GM18873 (cell line): ENCODE results near the gene PLGRKT.
"Not testable (repeated sequence)": the region's sequence is repeated elsewhere in the genome, so short reads cannot be mapped to it uniquely, and the experiment has no call there.

Source experiments
- ATAC-seq: cut with Tn5 transposase; IDR thresholded peaks from one replicate; pipeline ENCODE4 v1.9.1; 2021; ENCODE audit warnings: mild to moderate bottlenecking, moderate library complexity, moderate number of reproducible peaks; ENCODE audit not compliant: unreplicated experiment, low FRiP score

Gene PLGRKT

DNA sequence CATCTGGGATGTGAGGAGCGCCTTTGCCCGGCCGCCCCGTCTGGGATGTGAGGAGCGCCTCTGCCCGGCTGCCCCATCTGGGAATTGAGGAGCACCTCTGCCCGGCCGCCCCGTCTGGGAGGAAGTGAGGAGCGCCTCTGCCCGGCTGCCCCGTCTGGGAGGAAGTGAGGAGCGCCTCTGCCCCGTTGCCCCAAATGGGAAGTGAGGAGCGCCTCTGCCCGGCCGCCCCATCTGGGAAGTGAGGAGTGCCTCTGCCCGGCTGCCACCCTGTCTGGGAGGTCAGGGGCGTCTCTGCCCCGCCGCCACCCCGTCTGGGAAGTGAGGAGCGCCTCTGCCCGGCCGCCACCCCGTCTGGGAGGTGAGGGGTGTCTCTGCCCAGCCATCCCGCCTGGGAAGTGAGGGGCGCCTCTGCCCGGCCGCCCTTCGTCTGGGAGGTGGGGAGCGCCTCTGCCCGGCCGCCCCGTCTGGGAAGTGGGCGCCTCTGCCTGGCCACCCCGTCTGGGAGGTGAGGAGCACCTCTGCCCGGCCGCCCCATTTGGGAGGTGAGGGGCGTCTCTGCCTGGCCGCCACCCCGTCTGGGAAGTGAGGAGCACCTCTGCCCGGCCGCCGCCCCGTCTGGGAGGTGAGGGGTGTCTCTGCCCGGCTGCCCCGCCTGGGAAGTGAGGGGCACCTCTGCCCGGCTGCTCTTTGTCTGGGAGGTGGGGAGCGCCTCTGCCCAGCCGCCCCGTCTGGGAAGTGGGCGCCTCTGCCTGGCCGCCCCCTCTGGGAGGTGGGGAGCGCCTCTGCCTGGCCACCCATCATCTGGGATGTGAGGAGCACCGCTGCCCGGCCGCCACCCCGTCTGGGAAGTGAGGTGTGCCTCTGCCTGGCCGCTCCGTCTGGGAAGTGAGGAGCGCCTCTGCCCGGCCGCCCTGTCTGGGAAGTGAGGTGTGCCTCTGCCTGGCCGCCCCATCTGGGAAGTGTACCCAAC, 3.6 kb downstream of the PLGRKT start:
- ATAC-seq, result not testable (repeated sequence)

DNA sequence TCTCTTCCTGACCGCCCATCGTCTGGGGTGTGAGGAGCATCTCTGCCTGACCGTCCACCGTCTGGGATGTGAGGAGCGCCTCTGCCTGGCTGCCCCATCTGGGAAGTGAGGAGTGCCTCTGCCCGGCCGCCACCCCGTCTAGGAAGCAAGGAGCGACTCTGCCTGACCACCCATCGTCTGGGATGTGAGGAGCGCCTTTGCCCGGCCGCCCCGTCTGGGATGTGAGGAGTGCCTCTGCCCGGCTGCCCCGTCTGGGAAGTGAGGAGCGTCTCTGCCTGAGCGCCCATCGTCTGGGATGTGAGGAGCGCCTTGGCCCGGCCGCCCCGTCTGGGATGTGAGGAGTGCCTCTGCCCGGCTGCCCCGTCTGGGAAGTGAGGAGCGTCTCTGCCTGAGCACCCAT, 4.4 kb downstream of the PLGRKT start:
- not testable (repeated sequence) for ATAC-seq

DNA sequence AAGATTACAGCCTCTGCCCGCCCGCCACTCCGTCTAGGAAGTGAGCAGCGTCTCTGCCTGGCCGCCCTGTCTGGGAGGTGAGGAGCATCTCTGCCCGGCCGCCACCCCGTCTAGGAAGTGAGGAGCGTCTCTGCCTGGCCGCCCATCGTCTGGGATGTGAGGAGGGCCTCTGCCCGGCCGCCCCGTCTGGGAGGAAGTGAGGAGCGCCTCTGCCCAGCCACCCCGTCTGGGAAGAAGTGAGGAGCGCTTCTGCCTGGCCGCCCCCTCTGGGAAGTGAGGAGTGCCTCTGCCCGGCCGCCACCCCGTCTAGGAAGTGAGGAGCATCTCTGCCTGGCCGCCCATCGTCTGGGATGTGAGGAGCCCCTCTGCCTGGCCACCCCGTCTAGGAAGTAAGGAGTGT, 4.8 kb downstream of the PLGRKT start:
- ATAC-seq, result not testable (repeated sequence)

DNA sequence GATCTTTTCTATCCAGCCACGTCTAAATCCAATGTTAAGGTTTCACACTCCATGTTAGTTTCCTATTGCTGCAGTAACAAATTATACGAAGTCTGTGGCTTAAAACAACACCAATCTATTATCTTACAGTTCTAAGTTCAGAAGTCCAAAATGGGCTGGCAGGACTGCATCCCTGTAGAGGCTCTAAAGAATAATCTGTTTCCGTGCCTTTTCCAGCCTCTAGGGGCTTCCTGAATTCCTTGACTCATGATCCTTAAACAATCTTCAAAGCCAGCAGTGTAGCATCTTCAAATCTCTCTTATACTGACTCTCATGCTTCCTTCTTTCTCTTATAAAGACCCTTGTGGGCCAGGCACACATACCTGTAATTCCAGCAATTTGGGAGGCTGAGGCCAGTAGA, 6.8 kb downstream of the PLGRKT start:
- no peak for ATAC-seq

DNA sequence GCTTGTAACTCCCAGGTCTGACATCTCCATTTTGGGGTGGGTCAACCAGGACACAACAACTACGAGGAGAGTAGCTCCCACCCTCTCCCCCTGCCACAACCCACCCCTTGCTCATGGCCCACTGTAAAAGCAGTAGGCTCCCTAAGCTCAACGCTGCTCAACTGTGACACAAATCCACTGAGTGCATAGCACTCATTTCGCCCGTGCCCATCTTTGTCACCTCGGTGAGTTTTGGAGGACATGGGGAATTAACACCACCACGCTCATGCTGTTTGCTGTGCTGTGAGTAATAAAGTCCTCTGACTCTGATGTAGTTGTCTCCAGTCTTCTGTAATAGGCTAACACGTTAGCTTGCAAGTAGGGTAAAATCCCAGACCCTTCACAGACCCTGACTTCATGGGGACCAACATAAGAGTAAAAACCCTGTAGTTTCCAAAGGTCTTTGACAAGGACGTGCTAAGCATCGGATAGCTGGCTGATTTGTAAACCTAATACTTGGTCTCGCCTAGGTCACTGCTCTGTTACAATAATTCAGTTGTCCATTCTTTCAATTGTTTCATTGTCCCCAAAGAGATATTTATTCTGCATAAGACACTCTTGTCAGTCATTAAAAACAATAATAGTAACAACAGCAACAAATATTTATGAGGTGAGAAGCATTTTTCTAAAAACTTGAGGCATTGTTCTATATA, 7.7 kb downstream of the PLGRKT start:
- no peak for ATAC-seq

DNA sequence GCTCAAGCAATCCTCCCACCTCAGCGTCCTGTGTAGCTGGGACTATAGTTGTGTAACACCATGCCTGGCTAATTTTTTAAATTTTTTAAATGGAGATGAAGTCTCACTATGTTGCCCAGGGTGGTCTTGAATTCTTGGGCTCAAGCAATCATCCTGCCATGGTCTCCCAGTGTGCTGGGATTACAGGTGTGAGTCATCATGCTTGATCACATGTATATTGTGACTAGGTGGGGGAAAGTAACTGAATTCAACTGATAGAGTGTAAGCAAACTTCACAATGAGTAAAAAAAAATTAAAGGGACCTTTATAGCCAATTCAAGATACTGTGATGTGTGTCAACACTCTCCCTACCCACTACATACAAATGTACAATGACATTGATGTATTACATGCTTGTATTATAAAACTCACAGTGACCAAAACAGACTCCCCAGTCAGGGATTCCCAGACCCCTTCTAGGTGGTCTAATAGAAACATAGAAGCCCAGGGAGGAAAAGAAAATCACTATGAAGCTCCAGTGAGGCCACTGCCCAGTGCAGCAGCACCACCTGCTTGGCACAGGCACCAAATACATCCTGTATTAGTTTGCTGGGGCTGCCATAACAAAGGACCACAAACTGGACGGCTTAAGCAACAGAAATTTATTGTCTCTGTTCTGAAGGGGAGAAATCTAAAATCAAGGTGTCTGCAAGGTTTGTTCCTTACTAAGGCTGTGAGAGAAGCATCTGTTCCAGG, 8.8 kb downstream of the PLGRKT start:
- ATAC-seq, result no peak

DNA sequence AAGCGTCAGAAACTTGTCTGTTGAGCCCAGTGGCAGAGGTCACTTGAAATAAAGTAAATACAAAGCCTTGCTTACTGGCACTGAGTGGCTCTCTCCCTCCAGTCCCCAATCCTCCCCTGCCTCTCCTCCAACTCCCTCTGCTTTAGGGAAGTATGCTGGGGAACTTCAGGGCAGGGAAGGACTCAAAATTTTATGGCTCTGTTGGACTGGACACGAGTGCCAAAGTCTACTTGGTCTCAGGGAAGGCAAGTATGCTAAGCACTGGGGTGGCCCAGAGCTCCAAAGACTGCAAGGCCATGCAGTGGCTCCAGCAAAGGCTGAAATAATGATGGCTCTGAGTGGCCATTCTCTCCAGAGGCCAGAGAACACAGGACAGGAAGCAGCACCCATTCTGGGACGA, 9.6 kb downstream of the PLGRKT start:
- no peak for ATAC-seq

DNA sequence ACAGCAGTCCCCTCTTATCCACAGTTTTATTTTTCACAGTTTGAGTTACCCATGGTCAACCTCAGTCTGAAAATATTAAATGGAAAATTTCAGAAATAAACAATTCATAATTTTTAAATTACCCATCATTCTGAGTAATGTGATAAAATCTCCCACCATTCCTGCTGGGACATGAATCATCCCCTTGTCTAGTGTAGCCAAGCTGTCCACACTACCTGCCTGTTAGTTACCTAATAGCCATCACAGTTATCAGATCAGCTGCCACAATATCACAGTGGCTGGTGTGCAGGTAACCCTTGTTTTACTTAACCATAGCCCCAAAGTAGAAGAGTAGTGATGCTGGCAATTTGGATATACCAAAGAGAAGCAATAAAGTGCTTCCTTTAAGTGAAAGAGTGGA, 10.7 kb downstream of the PLGRKT start:
- ATAC-seq, result no peak

DNA sequence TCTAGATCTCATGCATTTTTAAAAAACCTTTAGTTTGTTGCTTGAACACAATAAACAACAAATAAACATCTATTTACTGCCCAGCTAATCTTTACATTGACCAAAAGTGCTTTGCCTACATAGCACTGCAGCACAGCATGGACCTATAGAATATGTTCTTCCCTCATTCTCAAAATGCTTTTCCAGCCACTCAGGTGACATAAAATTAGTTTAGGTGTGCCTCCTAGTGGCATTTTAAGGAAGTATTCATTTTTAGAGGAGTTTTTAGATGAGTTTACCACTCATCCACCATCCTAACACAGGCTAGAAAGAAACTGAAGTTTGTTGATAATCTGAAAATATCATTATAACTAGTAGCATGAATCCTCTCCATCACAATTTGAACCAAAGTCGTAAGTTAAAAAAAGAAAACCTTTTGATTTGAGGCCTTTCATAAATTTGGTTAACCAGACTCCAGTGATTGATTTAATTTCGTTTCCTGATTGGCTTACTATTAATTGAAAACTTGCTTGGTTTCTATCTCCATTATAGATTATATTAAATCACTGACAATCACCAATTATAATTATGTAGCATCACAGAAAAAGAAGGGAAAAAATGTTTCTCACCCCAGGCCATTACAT, 12.6 kb downstream of the PLGRKT start:
- no peak for ATAC-seq

DNA sequence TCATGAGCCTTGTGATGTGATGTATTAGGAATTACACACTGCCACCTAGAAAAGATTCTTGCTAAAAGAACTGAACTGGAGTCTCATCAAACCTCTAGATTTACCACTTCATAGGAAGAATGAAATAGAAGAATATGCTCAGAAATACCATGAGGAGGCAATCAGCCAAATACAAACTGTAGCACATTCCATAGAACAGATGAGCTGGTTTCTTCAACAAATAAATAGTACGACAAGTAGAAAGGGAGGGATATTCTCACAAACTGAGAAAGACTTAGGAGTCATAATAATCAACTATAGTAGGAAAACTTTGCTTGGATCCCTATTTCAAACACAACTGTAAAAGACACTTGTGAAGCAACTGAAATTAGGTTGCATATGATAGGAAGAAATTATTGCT, 15.4 kb downstream of the PLGRKT start:
- no peak for ATAC-seq

DNA sequence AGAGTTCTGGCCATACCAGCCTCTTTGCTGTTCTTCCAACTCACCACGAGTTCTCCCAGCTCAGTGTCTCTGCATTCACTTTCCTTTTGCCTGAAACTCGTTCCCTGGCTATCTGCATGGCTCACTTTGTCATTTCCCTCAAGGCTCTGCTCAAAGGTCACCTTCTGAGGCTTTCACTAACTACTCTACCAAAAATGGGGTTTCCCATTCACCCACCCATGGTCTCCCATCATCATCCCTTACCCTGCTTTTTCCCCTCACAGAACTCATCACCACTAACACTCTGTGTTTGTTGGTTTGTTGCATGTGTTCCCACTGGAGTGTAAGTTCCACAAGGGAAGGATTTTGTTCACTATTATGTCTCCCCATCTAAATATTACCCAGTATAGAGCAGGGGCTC, 16.6 kb downstream of the PLGRKT start:
- no peak for ATAC-seq

DNA sequence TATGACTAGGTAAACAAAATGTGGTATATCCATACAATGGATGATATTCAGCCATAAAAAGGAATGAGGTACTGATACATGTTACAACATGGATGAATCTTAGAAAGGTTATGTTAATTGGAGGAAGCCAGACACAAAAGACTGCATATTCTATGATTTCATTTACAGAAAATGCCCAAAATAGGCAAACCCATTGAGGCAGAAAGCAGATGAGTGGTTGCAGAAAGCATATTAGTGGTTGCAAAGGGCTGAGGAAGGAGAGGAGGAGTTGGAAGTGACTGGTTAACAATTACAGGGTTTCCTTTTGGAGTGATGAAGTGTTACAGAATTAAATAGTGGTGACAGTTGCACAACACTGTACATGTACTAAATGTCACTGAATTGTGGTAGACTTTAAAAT, 17.7 kb downstream of the PLGRKT start:
- ATAC-seq, result no peak

DNA sequence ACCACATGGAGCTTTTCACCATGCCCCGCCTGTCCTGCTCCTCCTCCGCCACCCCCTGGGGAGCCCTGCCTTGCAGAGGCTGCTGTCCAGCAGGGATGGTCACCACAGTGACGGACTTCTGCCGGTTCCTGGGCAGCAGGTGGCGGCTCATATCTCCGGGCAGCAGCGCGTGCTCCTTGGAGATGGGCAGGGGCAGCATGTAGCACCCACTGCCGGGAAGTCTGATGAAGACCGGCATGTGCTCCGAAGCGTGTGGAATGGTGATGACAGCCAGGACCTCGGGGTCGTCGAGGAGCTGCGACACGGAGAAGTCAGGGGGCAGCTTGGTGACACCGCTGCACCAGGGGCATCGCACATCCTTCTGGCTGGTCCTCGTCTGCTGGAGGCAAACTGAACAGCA, 19.2 kb downstream of the PLGRKT start:
- no peak for ATAC-seq

DNA sequence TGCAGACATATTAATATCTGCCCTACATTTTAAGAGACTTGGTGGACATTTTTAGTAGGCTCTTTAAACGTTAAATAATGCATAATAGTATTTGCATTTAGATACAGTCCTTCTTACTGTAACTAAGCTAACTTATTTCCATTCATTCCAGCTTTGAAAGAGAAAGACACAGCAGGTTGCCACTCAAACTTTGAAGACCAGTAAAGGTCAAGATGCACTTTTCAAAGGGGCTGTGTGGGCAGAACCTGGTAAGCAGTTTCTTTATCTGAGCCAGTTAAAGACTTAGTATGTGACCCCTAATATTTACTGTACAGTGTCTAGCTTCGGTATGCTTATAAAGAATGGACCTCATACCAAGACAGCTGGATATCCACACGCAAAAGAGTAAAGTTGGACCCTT, 20.8 kb downstream of the PLGRKT start:
- no peak for ATAC-seq

DNA sequence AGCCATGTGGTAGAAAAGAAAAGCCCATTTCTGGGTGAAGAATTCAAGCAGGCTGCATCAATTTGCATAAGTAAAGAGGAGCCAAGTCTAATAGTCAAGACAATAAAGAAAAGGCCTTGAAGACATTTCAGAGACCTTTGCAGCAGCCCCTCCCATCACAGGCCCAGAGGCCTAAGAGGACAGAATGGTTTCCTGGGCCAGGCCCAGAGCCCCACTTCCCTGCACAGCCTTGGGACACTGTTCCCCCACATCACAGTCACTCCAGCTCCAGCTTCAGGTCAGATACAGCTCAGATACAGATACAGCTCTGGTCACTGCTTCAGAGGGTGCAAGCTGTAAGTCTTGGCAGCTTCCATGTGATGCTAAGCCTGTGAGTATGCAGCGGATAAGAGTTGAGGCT, 29.1 kb downstream of the PLGRKT start:
- ATAC-seq, result no peak

DNA sequence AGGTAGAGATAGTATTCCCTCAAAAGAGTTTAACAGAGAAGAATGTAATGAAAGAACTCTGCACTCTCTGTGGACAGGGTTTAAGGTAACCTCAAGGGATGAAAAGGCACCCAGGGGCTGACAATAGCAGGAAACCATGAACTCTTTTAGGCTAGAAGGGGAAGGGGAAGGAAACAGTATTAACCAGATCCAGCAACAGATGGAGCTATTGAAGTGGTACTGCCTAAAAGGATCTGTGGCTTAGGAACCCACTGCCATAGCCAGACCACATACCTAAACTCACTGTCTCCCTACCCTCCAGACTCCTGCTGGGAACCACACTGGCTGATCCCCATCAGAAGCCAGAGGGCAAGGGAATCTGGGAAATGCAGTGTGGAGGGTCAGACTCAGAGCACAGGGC, 35.5 kb downstream of the PLGRKT start:
- no peak for ATAC-seq

DNA sequence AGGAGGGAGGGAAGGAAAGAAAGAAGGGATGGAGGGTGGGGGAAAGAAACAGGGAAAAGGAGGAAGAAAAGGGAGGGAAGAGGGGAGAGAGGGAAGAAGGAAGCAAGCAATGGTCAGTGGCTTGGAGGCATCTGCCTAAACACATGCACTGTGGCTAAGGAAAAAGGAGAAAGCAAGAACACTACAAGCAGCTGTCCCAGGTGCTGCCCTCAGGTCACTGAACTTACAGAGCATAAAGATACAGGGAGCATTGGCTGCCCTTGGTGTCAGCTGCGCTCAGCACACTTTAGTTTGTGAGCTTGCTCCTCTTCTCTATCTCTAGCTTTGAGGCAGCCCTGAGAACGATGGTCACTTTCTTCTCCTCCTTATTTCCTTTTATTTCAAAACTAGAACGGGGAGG, 40.2 kb downstream of the PLGRKT start:
- not testable (repeated sequence) for ATAC-seq

DNA sequence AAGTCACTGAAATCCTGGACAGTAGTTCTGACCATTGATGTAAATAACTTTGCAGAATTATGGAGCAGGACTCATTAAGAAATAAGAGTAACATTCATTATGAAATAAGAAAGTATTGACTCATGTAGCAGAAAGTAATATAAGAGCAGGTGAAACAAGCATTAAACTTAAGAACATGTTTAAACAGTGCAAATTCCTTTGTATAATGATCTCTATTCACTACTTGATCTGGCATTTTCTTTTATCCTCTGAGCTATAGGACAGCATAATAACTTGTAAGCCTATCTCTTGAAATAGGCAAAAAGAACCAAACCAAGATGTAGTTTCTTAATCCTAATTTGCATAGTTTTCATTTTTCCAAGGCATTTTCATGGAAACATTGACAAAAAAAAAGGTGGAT, 42.3 kb downstream of the PLGRKT start:
- ATAC-seq, result no peak

DNA sequence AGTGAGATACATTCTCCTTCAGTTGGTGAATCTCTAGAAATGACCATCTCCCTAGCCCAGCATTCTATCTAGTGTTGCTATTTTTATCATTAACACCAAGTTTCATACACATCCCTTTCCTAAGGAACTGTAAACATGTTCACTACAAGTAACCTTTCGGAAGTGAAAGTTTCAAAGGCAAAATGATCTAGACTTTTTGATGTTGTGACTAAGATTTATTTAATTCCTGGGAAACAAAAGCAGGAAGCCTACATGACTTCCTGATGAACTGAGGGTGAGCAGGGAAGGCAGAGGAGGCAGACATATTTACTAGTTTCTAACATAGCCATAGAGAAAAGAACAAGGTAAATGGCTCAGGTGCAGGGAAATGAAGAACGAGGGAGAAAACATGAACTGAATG, 43.7 kb downstream of the PLGRKT start:
- not testable (repeated sequence) for ATAC-seq

DNA sequence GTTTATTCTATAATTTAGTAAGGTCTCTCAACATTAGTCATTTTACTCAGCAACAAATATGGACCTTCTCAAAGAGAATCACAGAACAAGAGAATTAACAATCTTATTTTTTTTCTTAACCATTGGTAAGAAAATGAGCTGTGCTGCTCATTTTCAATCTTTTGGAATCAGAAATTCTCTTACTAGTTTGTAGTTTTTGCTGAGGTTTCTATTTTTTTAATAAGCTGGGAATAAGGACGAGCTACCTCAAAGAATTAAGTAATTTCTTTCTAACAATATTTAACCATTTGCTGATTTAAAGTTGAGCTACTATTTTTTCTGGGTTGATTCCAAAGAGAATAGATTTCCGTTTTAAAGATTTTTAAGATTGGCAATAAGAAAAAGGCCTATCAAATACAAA, 44.2 kb downstream of the PLGRKT start:
- no peak for ATAC-seq

DNA sequence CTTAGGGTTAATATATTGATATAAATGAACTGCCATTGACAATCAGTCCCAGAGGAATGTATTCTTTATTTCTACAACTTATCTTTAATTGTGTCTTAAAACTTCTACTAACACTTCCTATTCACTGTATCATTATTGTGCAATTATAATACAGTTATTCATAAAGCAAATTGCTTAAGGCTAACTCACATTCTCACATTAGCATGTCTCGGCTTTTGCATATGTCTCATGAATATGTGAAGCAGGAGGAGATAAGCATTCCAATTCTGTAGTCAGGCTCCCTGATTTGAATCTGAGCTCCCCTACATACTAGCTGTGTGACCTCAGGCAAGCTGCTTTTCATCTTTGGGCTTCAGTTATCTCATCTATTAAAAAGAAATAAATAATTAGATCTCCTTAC, 45.4 kb downstream of the PLGRKT start:
- no peak for ATAC-seq
